ENCODE data around the gene CEP43. TPM values are rescaled to one million over a fixed set of nuclear protein-coding genes. Genes with fewer than 3 reads are reported as not detected.

The CEP43 gene
- polyA plus RNA-seq, 6 donors from 2014 or later: 6.6 to 12.0 (median 7.2) TPM

DNA sequence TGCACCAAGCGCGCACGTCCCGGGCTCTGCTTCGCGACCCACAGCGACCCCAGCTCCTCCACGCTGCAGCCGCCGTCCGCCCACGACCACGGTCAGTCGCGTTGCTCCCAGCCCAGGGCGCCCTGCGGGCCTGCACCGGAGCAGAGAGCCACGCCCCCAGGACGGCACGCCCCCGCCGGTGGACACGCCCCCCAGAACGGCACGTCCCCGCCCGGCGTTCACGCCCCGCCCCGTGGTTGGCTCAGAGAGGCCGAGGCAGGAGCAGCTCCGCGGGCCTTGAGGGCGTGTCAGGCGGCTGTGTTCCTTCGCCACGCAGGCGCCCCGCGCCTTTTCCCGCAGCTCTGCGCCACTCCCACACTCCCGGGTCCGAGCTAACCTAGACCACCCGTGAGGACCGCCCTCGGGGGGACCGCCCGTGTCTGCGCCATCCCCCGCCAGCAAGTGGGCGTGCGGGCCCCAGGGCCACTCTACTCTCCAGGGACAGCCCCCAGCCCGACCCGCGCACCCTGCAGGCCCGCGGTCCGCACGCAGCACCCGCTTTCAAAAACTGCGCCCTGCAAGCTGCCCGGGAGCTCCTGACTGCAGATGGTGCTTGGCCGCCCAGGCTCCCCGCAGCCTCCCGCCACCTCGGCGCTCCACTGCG is 42.6 kb upstream of the CEP43 start, which contains the start of gene RNASET2:
Gene RNASET2, minus strand, starts transcription at position 107 of the 643 bp plus-strand sequence. CDS start 368 bp downstream, outside the sequence.
- Mint-ChIP-seq H3K4me3 (peak within 1 kb of the TSS; percentile 94 to 100 (median 96)), H3K9me3 (peaks cover 0 to 3% (median 0%) of the 10 kb centered on the region in 7 donors), H3K36me3 (peaks cover 0 to 8% of the 10 kb centered on the region in 2 donors), H3K4me1 (peaks cover 69 to 83% (median 81%) of the 10 kb centered on the region in 3 donors), H3K27me3 (peaks cover 0 to 4% (median 0%) of the 10 kb centered on the region in 3 donors), H3K27ac (peak within 1 kb of the TSS; percentile 99 to 100 (median 100))
- DNase-seq: peak; percentile 98
- peak; percentile 79 to 80 for ATAC-seq (ENCODE audit: low read depth in 2 of 2)

DNA sequence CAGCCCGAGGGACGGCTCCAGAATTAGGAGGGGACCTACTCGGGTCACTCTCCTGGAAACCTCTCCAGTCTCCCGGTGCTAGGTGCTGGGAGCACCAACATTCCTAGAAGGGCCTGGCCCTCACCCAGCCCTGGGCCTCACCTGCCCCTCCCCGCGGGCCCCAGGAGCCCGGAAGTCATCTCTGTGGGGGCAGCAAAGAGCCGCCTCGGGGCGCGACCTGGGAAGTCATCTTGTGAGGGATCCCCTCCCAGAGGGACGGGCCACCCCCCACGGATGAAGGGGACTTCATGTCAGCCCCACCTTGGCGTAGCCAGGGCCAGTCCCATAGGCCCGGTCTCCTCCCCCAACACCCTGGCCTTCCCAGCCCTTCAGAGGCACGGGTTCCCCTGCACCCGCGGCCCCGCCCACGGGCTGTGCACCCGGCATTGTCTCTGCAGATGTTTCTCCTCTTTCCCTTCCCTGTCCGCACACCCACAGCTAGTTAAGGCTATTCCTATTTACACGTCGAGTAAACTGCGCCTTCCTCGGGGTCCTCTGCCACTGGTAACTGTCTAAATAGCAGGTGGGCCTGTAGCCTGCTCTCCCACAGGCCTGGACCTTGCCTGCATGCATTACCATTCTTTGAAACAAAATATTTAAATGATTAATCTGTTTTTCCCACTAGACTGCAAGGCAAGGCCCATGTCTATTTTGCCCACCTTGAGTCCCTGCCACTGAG is 42.0 kb upstream of the CEP43 start:
- Mint-ChIP-seq H3K9me3 (peaks cover 0 to 3% (median 0%) of the 10 kb centered on the region in 7 donors), H3K36me3 (peaks cover 0 to 8% of the 10 kb centered on the region in 2 donors), H3K27me3 (peaks cover 0 to 4% (median 0%) of the 10 kb centered on the region in 3 donors), H3K4me3 (peak overlapping the region; percentile 94 to 100 (median 96)), H3K27ac (peak overlapping the region; percentile 99 to 100 (median 100)), H3K4me1 (peaks cover 64 to 78% (median 75%) of the 10 kb centered on the region in 3 donors)
- DNase-seq: no peak
- peak in 1 of 2 donors; percentile 5 for ATAC-seq (ENCODE audit: low read depth in 2 of 2)

DNA sequence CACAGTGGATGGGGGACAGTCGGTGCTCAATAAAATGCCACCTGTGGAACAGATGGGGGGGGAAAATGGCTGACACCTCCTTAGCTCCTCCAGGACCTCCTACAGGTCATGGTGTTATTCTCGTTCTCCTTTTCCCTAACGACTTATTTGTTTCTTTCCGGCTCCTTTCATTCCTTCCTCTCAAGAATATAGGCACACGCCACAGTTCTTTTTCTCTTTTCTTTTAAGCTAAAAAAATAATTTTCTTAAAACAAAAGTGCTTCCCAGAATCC is 41.5 kb upstream of the CEP43 start:
- DNase-seq (no peak), ATAC-seq (ENCODE audit: low read depth in 2 of 2) (no peak)
- peaks cover 60 to 73% (median 70%) of the 10 kb centered on the region in 3 donors for H3K4me1 Mint-ChIP-seq

DNA sequence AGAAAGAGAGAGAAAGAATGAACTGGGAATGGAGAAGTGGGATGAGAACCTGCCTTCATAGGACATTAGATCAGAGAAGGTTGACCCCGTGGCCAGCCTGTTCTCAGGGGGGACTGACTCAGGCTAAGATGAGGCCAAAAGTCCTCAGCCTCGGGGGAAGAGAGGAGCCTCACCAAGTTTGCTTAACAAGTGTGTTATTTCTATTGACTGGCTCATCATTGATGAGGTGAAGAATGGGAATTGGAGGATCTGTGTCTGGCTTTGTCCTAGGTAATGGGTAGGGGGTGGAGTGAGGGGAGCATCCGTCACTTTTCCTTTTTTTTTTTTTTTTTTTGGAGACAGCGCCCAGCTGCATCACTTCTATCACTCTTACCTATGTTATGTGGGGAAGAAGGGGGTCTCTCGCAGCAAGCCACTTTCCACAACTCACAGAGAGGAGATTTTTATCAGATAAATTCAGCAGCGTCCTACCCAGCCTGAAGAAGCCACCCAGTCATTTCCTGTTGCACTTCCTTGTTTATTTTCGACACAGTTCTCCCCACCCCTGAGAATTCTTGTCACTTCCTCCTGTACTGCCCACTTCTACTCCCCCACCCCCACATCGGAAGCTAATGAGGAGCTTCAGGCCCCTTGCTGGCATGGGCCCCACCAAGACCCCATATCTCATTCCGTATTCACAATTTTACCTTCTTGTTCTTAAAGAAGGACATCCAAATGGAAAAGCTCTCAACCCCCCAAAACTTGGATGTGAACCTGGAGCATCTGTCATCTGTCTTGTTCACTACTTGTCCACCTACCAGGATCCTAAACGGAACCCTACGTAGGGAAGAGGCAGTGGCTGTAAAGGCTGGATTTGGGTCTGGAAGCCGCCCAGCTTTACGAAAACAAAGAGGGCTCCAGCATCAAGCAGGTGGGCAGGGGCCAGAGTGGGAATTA is 40.0 kb upstream of the CEP43 start:
- Mint-ChIP-seq H3K4me3 (peak overlapping the region; percentile 94 to 100 (median 96)), H3K36me3 (peaks cover 0 to 8% of the 10 kb centered on the region in 2 donors), H3K9me3 (peaks cover 0 to 3% (median 0%) of the 10 kb centered on the region in 7 donors), H3K27ac (peak overlapping the region; percentile 99 to 100 (median 100)), H3K27me3 (peaks cover 0 to 4% (median 0%) of the 10 kb centered on the region in 3 donors), H3K4me1 (peaks cover 50 to 60% (median 56%) of the 10 kb centered on the region in 3 donors)
- DNase-seq: peak; percentile 79
- peak; percentile 53 to 60 for ATAC-seq (ENCODE audit: low read depth in 2 of 2)

More for the DNA sequence above, 41.5 kb upstream of the CEP43 start:
- H3K36me3 Mint-ChIP-seq: peaks cover 0 to 8% of the 10 kb centered on the region in 2 donors
- peak overlapping the region; percentile 94 to 100 (median 96) for H3K4me3 Mint-ChIP-seq
- H3K27ac Mint-ChIP-seq: peak overlapping the region; percentile 99 to 100 (median 100)
- H3K9me3 Mint-ChIP-seq: peaks cover 0 to 3% (median 0%) of the 10 kb centered on the region in 7 donors
- peaks cover 0 to 4% (median 0%) of the 10 kb centered on the region in 3 donors for H3K27me3 Mint-ChIP-seq

DNA sequence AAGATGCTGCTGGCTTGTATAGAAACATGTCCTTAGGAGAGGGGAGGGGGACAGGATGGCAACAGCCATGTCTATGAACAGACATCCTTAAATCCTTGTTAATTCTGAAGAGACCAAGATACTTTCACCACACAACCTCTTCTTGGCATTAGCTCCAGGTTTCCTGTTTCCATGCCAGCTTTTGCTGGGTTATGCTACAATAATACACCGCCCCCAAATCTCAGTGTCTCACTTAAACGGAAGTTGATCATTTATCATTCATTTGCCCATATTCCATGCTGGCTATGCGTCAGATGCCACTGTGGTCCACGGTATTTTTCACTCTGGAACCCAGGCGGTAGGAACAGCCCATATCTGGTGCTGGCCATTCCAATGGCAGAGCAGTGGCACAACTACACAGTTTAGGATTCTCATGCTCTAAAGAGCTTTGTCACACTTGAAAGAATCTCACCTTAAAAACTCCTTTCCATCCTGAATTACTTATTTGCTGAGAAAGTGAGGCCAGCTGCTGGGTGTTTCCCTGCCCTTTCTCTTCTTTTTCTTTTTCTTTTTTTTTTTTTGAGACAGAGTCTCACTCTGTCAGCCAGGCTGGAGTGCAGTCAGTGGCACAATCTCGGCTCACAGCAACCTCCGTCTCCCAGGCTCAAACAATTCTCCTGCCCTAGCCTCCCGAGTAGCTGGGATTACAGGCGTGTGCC is 39.1 kb upstream of the CEP43 start:
- Mint-ChIP-seq H3K36me3 (peaks cover 0 to 5% of the 10 kb centered on the region in 2 donors), H3K9me3 (peaks cover 0 to 3% (median 0%) of the 10 kb centered on the region in 7 donors), H3K4me1 (peaks cover 45 to 51% (median 50%) of the 10 kb centered on the region in 3 donors), H3K4me3 (peak overlapping the region; percentile 94 to 100 (median 96)), H3K27me3 (peaks cover 0 to 3% (median 0%) of the 10 kb centered on the region in 3 donors), H3K27ac (peak overlapping the region; percentile 99 to 100 (median 100))
- DNase-seq: no peak
- no peak for ATAC-seq (ENCODE audit: low read depth in 2 of 2)

DNA sequence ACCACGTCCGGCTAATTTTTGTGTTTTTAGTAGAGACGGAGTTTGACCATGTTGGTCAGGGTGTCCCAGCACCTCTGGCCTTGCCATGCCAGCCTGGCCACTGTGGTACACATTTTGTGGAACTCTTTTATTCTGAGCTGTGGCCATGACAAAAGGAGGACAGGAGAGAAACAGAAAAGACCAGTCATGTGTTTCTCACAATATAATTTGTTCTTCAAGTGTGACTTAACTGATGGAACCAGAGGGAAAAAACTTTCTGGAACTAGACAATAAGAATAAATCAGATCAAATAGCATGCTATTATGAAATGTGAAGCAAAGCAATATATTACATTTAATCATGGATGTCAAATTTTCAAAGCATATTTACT is 38.6 kb upstream of the CEP43 start:
- H3K36me3 Mint-ChIP-seq: no peaks in the 10 kb centered on the region
- peaks cover 39 to 46% (median 44%) of the 10 kb centered on the region in 3 donors for H3K4me1 Mint-ChIP-seq
- peak overlapping the region in 7 of 8 donors; percentile 36 to 100 (median 96) for H3K4me3 Mint-ChIP-seq
- peaks cover 0 to 2% (median 0%) of the 10 kb centered on the region in 7 donors for H3K9me3 Mint-ChIP-seq
- no peaks in the 10 kb centered on the region for H3K27me3 Mint-ChIP-seq
- ATAC-seq (ENCODE audit: low read depth in 2 of 2): no peak
- DNase-seq: no peak
- peak overlapping the region; percentile 19 to 100 (median 100) for H3K27ac Mint-ChIP-seq

DNA sequence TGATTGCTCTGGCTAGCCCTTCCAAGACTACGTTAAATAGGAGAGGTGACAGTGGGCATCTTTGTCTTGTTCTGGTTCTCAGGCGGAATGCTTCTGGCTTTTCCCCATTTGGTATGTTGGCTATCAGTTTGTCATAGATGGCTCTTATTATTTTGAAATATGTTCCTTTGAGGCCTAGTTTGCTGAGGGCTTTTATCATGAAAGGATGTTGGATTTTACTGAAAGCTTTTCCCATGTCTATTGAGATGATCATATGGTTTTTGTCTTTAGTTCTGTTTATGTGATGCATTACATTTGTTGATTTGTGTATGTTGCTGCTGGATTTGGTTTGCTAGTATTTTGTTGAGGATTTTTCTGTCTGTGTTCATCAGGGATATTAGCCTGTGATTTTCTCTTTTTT is 32.9 kb upstream of the CEP43 start:
- H3K27me3 Mint-ChIP-seq: no peaks in the 10 kb centered on the region
- ATAC-seq (ENCODE audit: low read depth in 2 of 2) (no peak), DNase-seq (no peak)
- H3K4me3 Mint-ChIP-seq: no peak overlapping the region
- peaks cover 0 to 4% (median 0%) of the 10 kb centered on the region in 7 donors for H3K9me3 Mint-ChIP-seq
- H3K4me1 Mint-ChIP-seq: peaks cover 12 to 26% (median 15%) of the 10 kb centered on the region in 3 donors
- no peaks in the 10 kb centered on the region for H3K36me3 Mint-ChIP-seq
- H3K27ac Mint-ChIP-seq: peak overlapping the region in 1 of 6 donors; percentile 66

DNA sequence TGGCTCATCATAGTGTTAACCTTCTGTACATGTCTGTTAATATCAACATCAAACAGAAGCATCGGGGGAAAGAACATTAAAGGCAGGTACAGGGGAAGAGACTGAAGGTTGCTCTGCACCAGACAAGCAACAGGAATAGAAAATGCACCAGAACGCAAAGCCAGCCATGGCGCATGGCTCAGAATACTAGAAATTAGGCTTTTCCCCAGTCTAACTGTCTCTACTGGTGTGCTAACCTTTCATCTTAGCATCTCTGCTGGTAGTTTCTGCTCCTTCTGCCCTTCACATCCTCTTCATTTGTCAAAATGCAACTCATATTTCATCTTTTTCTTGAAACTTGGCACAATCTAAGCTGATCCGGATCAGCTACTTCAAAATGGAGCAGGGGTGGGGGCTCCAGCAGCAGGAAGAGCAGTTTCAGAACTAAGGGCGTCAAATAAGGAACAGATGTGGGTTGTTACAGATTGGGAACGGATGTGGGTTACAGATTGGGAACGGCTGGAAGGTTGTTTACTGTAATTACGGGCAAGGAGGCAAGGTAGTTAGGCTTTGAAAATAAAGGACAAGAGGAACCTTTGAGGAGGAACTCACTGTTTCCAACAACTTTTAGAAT is 29.7 kb upstream of the CEP43 start:
- Mint-ChIP-seq H3K27me3 (no peaks in the 10 kb centered on the region), H3K4me3 (peak overlapping the region in 6 of 8 donors; percentile 3 to 84 (median 38)), H3K9me3 (peaks cover 0 to 4% (median 0%) of the 10 kb centered on the region in 7 donors), H3K27ac (peak overlapping the region in 4 of 6 donors; percentile 52 to 85 (median 68)), H3K36me3 (no peaks in the 10 kb centered on the region), H3K4me1 (peaks cover 12 to 32% (median 15%) of the 10 kb centered on the region in 3 donors)
- DNase-seq (no peak), ATAC-seq (ENCODE audit: low read depth in 2 of 2) (peak in 1 of 2 donors; percentile 35)

DNA sequence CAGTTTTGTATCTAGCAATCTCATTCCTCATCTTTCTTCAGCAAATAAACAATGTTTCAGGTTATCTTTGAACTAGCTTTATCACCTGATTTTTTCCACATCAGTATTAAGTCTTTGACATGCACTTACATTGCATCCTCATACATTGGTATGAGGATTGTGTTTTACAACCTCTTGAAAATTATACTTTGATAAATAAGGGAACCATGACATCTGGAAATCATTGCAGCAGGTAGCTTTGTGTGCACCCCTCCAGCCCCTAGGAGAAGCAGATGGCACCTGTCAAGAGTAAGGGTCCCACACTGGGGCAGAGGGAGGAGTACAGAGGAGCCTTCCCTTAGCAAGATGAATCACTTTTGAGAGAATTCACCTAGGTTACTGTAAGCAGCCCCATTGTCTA is 29.1 kb upstream of the CEP43 start:
- ATAC-seq (ENCODE audit: low read depth in 2 of 2) (no peak), DNase-seq (no peak)
- Mint-ChIP-seq H3K9me3 (peaks cover 0 to 4% (median 0%) of the 10 kb centered on the region in 7 donors), H3K4me3 (peak overlapping the region in 2 of 8 donors; percentile 57 to 84), H3K27ac (peak overlapping the region in 4 of 6 donors; percentile 6 to 86 (median 82)), H3K36me3 (no peaks in the 10 kb centered on the region), H3K4me1 (peaks cover 12 to 32% (median 15%) of the 10 kb centered on the region in 3 donors), H3K27me3 (no peaks in the 10 kb centered on the region)

DNA sequence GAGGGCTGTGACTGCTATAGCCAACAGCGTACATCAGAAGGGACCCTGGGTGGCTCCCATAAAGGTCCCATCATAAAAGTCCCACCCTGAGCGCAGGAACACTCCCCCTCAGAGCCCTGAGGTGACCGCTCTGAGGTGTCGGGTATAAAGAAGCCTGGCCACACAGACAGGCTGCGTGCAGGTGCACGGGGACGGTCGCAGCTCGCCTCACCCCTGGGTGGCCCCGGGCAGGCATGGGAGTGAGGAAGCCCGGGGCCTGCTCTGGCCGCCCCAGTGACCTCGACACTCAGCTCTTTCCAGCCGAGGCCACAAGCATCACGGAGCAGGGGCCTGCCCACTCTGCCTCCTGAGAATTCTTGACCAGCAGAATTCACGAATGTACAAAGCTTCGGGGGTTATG is 28.4 kb upstream of the CEP43 start:
- DNase-seq (no peak), ATAC-seq (ENCODE audit: low read depth in 2 of 2) (no peak)
- peaks cover 0 to 4% (median 0%) of the 10 kb centered on the region in 7 donors for H3K9me3 Mint-ChIP-seq
- H3K27ac Mint-ChIP-seq: no peak overlapping the region
- H3K4me3 Mint-ChIP-seq: no peak overlapping the region
- H3K4me1 Mint-ChIP-seq: peaks cover 12 to 32% (median 15%) of the 10 kb centered on the region in 3 donors
- no peaks in the 10 kb centered on the region for H3K27me3 Mint-ChIP-seq
- no peaks in the 10 kb centered on the region for H3K36me3 Mint-ChIP-seq

DNA sequence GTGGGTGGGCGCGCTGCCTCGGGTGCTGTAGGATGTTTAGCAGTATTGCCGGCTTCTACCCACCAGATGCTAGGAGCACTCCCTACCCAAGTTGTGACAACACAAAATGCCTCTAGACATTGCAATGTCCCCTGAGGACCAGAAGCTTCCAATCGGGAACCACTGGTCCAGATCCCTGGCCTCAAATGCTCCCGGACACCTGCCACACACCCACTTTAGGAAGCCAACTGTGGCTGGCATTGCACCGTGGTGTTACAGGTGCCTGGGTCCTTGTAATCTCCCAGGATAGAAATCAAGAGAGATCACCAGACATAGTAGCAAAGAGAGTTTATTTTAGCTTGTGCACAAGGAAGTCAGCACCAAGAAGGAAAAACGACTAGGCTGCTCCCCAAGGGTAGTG is 27.9 kb upstream of the CEP43 start:
- peaks cover 12 to 34% (median 15%) of the 10 kb centered on the region in 3 donors for H3K4me1 Mint-ChIP-seq
- H3K4me3 Mint-ChIP-seq: no peak overlapping the region
- peaks cover 0 to 4% (median 0%) of the 10 kb centered on the region in 7 donors for H3K9me3 Mint-ChIP-seq
- no peaks in the 10 kb centered on the region for H3K36me3 Mint-ChIP-seq
- no peak for ATAC-seq (ENCODE audit: low read depth in 2 of 2)
- no peak for DNase-seq
- H3K27me3 Mint-ChIP-seq: no peaks in the 10 kb centered on the region
- H3K27ac Mint-ChIP-seq: peak overlapping the region in 3 of 6 donors; percentile 15 to 66 (median 54)

DNA sequence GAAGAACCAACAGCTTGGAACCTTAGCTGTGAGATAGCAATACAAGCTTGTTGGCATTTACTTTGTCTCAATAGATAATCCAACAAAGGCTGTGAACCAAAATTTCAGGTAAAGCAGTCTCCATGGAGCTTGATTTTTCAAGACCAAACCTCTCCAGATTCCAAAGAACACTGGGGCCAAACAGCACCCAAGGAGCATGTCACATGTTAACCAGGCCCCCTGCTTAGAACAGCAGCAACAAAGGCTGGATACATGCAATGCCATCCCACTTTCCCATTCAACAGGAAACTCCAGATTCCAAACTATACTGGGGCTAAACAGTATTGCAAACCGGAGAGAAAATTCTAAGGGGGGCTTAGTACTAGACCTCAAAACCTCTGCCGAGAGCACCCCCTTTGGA is 27.1 kb upstream of the CEP43 start:
- H3K36me3 Mint-ChIP-seq: no peaks in the 10 kb centered on the region

More for the DNA sequence above, 27.1 kb upstream of the CEP43 start:
- Mint-ChIP-seq H3K4me3 (no peak overlapping the region), H3K9me3 (peaks cover 0 to 2% (median 0%) of the 10 kb centered on the region in 7 donors), H3K27me3 (no peaks in the 10 kb centered on the region), H3K4me1 (peaks cover 15 to 34% (median 15%) of the 10 kb centered on the region in 3 donors), H3K27ac (no peak overlapping the region)
- ATAC-seq (ENCODE audit: low read depth in 2 of 2) (no peak), DNase-seq (no peak)
